ENCODE data around the gene DHCR24.
A peak's percentile ranks its signal among the peaks of the same experiment; 100 is the strongest.

DHCR24 gene

DNA sequence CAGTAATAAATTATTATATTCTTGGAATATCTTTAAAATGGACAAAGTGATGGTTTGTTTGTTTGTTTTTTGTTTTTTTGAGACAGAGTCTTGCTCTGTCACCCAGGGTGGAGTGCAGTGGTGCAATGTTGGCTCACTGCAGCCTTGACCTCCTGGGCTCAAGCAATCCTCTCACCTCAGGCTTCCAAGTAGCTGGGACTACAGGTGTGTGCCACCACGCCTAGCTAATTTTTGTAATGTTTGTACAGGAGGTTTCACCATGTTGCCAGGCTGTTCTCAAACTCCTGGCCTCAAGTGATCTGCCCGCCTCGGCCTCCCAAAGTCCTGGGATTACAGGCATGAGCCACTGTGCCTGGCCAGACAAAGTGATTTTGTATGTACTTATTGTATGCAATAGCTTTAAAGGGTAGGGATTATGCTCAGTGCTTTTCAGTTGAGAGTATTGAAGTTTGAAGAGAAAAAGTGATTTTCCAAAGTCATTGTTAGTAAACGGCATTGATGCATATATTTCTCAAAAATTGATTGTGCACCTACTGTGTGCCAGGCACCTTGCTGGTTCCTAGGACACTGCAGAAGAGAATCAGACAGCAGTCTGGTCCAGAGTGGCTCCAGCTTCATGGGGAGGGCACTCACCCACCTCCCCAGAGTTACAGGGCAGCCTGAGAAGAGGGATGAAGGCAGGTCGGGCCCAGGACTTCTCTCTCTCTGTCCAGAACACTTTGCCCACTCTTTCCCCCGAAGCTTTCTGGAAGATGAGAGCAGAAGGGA is 51.7 kb downstream of the DHCR24 start:
- Histone ChIP-seq H4K20me1 (no peaks in the 10 kb centered on the region), H3K36me3 (no peaks in the 10 kb centered on the region), H3K9ac (no peak overlapping the region), H3K9me3 (replicated peaks in 1 of 11) (peaks cover 9 to 25% (median 17%) of the 10 kb centered on the region in 11 experiments; a peak in 17 of 22 replicates), H3K4me3 (no peak overlapping the region), H3K4me1 (no peaks in the 10 kb centered on the region), H3K4me2 (no peak overlapping the region), H3K27me3 (no peaks in the 10 kb centered on the region), H3K27ac (no peak overlapping the region)
- TF ChIP-seq Cebpa-rat (IDR thresholded peaks at IDR 0.05) = no peak

DNA sequence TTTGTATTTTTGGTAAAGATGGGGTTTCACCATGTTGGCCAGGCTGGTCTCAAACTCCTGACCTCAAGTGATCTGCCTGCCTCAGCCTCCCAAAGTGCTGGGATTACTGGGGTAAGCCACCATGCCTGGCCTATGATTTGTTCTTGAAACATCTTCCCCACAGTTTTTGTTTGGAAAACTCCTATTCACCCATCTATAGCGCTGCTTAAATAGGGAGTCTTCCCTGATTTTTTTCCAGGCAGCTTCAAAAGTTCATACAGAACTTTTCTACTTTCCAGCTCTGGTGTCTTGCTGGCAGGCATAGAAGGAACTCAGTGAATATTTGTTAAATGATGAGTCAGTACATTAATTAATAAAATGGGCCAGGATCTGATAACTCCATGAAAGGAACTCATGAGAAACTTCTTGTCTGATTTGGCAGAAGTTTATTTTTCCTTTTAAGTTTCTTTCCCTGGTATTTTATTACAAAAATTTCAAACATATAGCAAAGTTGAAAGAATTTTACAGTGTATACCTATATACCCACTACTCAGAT is 52.9 kb downstream of the DHCR24 start:
- Histone ChIP-seq H3K4me2 (no peak overlapping the region), H4K20me1 (no peaks in the 10 kb centered on the region), H3K4me1 (no peaks in the 10 kb centered on the region), H3K4me3 (no peak overlapping the region), H3K27me3 (no peaks in the 10 kb centered on the region), H3K9ac (no peak overlapping the region), H3K36me3 (no peaks in the 10 kb centered on the region), H3K9me3 (replicated peaks in 1 of 11) (peaks cover 13 to 34% (median 20%) of the 10 kb centered on the region in 11 experiments; a peak in 18 of 22 replicates), H3K27ac (no peak overlapping the region)
- TF ChIP-seq Cebpa-rat (IDR thresholded peaks at IDR 0.05) = no peak

DNA sequence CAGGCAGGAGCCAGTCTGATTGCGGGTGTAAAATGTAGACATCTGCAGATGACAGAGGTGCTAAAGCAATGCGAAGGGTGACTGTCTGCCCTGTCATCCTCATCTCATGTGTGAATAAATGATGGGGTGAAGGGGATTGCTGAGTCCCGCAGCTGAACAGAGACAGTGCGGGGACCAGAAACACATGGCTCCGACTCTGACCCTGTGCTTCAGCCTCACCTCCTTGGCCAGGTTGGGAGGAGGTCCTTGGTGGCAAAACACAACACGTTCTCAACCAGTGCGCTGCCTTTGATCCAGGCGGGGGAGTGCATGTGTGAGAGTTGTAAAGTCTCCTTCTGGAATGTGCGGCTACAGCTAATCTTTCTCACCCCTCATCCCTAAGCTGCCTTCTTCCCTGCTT is 53.9 kb downstream of the DHCR24 start:
- H3K36me3 ChIP-seq = no peaks in the 10 kb centered on the region
- no peaks in the 10 kb centered on the region for H3K27me3 ChIP-seq
- no peak overlapping the region for H3K27ac ChIP-seq
- H3K9ac ChIP-seq = no peak overlapping the region
- no peak for TF ChIP-seq Cebpa-rat (IDR thresholded peaks at IDR 0.05)
- H3K4me3 ChIP-seq = no peak overlapping the region
- no peaks in the 10 kb centered on the region for H3K4me1 ChIP-seq
- peaks cover 22 to 43% (median 30%) of the 10 kb centered on the region in 11 experiments for H3K9me3 ChIP-seq (replicated peaks in 1 of 11)
- H3K4me2 ChIP-seq = no peak overlapping the region
- H4K20me1 ChIP-seq = no peaks in the 10 kb centered on the region

DNA sequence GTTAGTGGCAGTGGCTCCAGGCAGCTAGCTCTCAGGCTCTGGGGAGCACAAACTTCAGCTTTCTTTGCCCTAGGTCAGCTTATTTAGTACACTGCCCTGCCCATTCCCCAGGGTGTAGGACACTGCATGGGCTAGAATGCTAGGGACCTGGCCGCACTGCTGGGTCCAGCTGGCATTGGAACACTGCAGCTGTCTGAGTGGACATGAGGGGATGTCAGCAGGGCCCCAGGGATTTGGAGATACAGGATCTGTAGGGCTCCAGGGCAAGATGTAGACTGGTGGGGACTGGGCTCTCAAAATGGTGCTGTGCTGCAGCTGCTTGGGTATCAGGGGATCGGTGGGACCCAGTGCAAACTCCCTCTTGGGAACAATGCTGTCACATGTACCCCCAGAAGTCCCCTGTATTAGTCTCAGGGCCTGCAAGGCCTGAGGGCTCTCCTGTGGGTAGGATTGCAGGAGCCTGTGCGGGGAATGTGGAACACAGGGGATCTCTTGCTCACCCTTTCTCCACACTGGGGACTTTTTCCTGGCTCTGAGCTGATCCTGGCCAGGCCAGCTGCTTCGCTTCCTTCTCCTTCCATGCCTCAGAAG is 60.7 kb downstream of the DHCR24 start:
- Histone ChIP-seq H3K4me1 (no peaks in the 10 kb centered on the region), H3K4me2 (no peak overlapping the region), H3K9me3 (replicated peaks in 1 of 11) (peaks cover 68 to 83% (median 77%) of the 10 kb centered on the region in 11 experiments), H3K4me3 (no peak overlapping the region), H3K36me3 (peaks cover 0 to 5% (median 0%) of the 10 kb centered on the region in 11 experiments; a peak in 1 of 22 replicates), H3K27ac (no peak overlapping the region), H3K27me3 (no peaks in the 10 kb centered on the region), H4K20me1 (no peaks in the 10 kb centered on the region), H3K9ac (no peak overlapping the region)
- no peak for TF ChIP-seq Cebpa-rat (IDR thresholded peaks at IDR 0.05)

DNA sequence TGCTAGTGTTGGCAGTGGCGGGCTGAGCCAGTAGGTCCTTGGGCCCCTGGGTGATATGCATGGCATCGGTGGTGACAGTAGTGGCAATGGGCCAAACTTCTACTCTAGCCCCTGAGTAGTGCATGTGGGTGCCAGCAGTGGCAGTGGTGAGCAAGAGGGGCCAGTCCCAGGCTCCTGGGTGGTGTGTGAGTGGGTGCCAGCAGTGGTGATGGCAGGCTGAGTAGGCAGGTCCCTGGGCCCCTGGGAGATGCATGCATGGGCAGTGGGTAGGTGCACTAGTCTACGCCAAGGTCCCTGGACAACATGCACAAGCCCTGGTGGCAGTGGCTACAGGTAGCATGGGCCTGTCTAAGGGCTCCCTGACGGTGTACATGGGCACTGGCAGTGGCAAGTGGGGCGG is 61.3 kb downstream of the DHCR24 start:
- Histone ChIP-seq H3K9ac (no peak overlapping the region), H4K20me1 (no peaks in the 10 kb centered on the region), H3K36me3 (peaks cover 0 to 5% (median 0%) of the 10 kb centered on the region in 11 experiments; a peak in 1 of 22 replicates), H3K4me2 (no peak overlapping the region), H3K4me3 (no peak overlapping the region), H3K27ac (no peak overlapping the region), H3K27me3 (no peaks in the 10 kb centered on the region), H3K4me1 (no peaks in the 10 kb centered on the region), H3K9me3 (replicated peaks in 1 of 11) (peaks cover 62 to 76% (median 71%) of the 10 kb centered on the region in 11 experiments)
- no peak for TF ChIP-seq Cebpa-rat (IDR thresholded peaks at IDR 0.05)

DNA sequence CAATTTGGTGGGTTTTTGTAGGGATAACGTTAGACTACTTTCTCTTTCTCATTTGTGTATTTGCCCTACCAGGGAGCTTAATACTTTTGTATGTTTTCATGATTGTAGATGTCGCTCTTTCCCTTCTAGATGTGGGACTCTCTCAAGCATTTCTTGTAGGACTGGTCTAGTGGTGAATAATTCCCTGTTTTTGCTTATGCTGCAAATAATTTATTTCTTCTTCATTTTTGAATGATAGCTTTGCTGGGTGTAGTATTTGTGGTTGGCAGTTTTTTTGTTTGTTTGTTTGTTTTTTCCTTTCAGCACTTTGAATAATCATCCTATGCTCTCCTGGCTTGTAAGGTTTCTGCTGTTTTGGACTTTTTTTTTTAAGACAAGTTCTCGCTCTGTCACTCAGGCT is 63.3 kb downstream of the DHCR24 start:
- peaks cover 46 to 65% (median 57%) of the 10 kb centered on the region in 11 experiments for H3K9me3 ChIP-seq (replicated peaks in 1 of 11)
- no peak overlapping the region for H3K4me3 ChIP-seq
- H3K9ac ChIP-seq = no peak overlapping the region
- no peaks in the 10 kb centered on the region for H3K27me3 ChIP-seq
- no peak overlapping the region for H3K4me2 ChIP-seq
- peaks cover 0 to 5% (median 0%) of the 10 kb centered on the region in 11 experiments; a peak in 1 of 22 replicates for H3K36me3 ChIP-seq
- no peaks in the 10 kb centered on the region for H4K20me1 ChIP-seq
- no peak overlapping the region for H3K27ac ChIP-seq
- TF ChIP-seq Cebpa-rat (IDR thresholded peaks at IDR 0.05) = no peak
- H3K4me1 ChIP-seq = peaks cover under 1 to 3% (median 1%) of the 10 kb centered on the region in 10 experiments; a peak in 14 of 20 replicates

DNA sequence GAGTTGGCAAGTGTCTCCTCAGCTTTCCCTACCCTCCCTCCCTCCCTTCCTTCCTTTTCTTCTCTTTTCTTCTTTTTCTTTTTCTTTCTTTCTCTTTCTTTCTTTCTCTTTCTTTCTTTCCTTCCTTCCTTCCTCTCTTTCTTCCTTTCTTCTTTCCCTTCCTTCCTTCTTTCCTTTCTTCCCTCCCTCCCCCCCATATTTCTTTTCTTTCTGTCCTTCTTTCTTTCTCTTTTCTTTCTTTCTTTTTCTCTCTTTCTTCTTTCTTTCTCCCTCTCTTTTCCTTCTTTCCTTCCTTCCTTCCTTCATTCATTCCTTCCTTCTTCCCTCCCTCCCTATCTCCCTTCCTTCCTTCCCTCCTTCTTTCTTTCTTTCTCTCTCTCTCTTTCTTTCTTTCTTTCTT is 67.3 kb downstream of the DHCR24 start:
- H3K4me1 ChIP-seq = peaks cover 6 to 17% (median 12%) of the 10 kb centered on the region in 10 experiments; a peak in 17 of 20 replicates
- no peak overlapping the region for H3K4me2 ChIP-seq
- no peak for TF ChIP-seq Cebpa-rat (IDR thresholded peaks at IDR 0.05)

DNA sequence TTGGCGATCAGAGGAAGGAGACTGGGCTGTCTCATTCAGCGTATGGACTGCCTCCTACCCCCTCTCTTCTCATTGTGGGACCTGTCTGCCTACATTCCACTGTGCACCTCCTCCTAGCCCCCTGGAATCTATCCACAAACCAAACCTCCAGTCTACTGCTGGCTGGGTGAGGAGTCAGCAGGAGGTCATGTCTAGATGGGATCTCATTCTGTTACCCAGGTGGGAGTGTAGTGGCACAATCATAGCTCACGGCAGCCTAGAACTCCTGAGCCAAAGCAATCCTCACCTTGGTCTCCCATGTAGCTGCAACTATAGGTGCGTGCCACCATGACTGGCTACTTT is 67.8 kb downstream of the DHCR24 start:
- no peaks in the 10 kb centered on the region for H4K20me1 ChIP-seq
- H3K27ac ChIP-seq = no peak overlapping the region
- H3K9ac ChIP-seq = no peak overlapping the region
- H3K9me3 ChIP-seq (replicated peaks in 1 of 11) = peaks cover 11 to 20% (median 14%) of the 10 kb centered on the region in 11 experiments
- TF ChIP-seq Cebpa-rat (IDR thresholded peaks at IDR 0.05) = no peak
- H3K36me3 ChIP-seq = peaks cover 0 to 4% (median 0%) of the 10 kb centered on the region in 11 experiments; a peak in 1 of 22 replicates
- H3K4me2 ChIP-seq = no peak overlapping the region
- peaks cover 6 to 17% (median 12%) of the 10 kb centered on the region in 10 experiments; a peak in 17 of 20 replicates for H3K4me1 ChIP-seq
- H3K4me3 ChIP-seq = no peak overlapping the region
- H3K27me3 ChIP-seq = no peaks in the 10 kb centered on the region

More for the DNA sequence above, 67.3 kb downstream of the DHCR24 start:
- Histone ChIP-seq H3K4me3 (no peak overlapping the region), H4K20me1 (no peaks in the 10 kb centered on the region), H3K9ac (no peak overlapping the region), H3K27ac (no peak overlapping the region), H3K27me3 (no peaks in the 10 kb centered on the region), H3K36me3 (peaks cover 0 to 5% (median 0%) of the 10 kb centered on the region in 11 experiments; a peak in 1 of 22 replicates), H3K9me3 (replicated peaks in 1 of 11) (peaks cover 16 to 25% (median 19%) of the 10 kb centered on the region in 11 experiments)

DNA sequence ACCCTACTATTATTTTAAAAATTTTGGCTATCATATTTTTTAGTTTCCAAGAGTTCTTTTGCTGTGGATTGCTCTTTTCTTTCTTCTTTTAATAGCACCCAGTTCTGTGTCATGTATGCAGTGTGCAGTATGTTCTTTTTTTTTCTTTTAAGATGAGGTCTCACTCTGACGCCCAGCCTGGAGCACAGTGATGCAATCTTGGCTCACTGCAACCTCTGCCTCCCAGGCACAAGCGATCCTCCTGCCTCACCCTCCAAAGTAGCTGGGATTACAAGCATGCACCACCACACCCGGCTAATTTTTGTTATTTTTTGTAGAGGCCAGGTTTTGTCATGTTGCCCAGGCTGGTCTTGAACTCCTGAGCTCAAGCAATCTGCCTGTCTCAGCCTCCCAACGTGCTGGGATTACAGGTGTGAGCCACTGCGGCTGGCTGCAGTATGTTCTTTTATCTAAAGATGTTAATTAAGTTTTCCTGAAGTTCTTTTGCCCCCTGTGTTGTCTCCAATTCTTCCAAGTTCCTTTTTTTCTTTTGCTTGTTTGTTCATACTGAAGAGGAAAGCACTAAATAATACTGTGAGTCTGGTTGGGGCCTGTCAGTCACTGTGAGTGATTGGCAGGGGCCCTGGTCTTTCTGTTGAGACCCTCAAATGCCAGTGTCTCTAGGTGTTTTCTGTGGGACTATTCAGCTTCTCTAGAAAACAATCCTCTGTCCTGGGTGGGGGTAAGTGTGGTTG is 68.4 kb downstream of the DHCR24 start:
- no peaks in the 10 kb centered on the region for H3K36me3 ChIP-seq
- no peak overlapping the region for H3K9ac ChIP-seq
- no peak overlapping the region for H3K4me3 ChIP-seq
- no peaks in the 10 kb centered on the region for H3K27me3 ChIP-seq
- TF ChIP-seq Cebpa-rat (IDR thresholded peaks at IDR 0.05) = no peak
- H3K4me1 ChIP-seq = peaks cover 6 to 17% (median 12%) of the 10 kb centered on the region in 10 experiments; a peak in 17 of 20 replicates
- H3K4me2 ChIP-seq = peak overlapping the region in 7 of 11 experiments; percentile 1 to 41 (median 23); a peak in 11 of 22 replicates
- peaks cover 5 to 14% (median 8%) of the 10 kb centered on the region in 11 experiments for H3K9me3 ChIP-seq (replicated peaks in 1 of 11)
- H3K27ac ChIP-seq = no peak overlapping the region
- H4K20me1 ChIP-seq = no peaks in the 10 kb centered on the region
